ENCODE measurements around the gene NEDD4L.

NEDD4L gene

GRCh38 chr18:58034370-58034769 lies 9.7 kb upstream of the NEDD4L start:
- no peak for TF ChIP-seq CTCF (IDR thresholded peaks at IDR 0.05; ENCODE audit: extremely low read depth, insufficient read depth, missing control alignments)
- in situ Hi-C loops (cut with MboI; ENCODE audit: low pct_unique_long_range_greater_than_20kb, low sequenced_read_pairs, unreplicated experiment) = no loop called here
- DNase-seq (ENCODE audit: low spot score) = no peak

- no peak for TF ChIP-seq CTCF (IDR thresholded peaks at IDR 0.05; ENCODE audit: extremely low read depth, insufficient read depth, missing control alignments)
- no peak for DNase-seq (ENCODE audit: low spot score)
- in situ Hi-C loops (cut with MboI; ENCODE audit: low pct_unique_long_range_greater_than_20kb, low sequenced_read_pairs, unreplicated experiment) = no loop called here
Measured at GRCh38 chr18:58037163-58037562, 6.9 kb upstream of the NEDD4L start.

GRCh38 chr18:58038063-58038462 lies 6.0 kb upstream of the NEDD4L start:
- no peak for TF ChIP-seq CTCF (IDR thresholded peaks at IDR 0.05; ENCODE audit: extremely low read depth, insufficient read depth, missing control alignments)
- in situ Hi-C loops (cut with MboI; ENCODE audit: low pct_unique_long_range_greater_than_20kb, low sequenced_read_pairs, unreplicated experiment) = no loop called here
- DNase-seq (ENCODE audit: low spot score) = no peak

GRCh38 chr18:58041633-58042032 lies 2.4 kb upstream of the NEDD4L start:
- TF ChIP-seq CTCF (IDR thresholded peaks at IDR 0.05; ENCODE audit: extremely low read depth, insufficient read depth, missing control alignments) = no peak
- in situ Hi-C loops (cut with MboI; ENCODE audit: low pct_unique_long_range_greater_than_20kb, low sequenced_read_pairs, unreplicated experiment) = no loop called here
- DNase-seq (ENCODE audit: low spot score) = no peak

- in situ Hi-C loops (cut with MboI; ENCODE audit: low pct_unique_long_range_greater_than_20kb, low sequenced_read_pairs, unreplicated experiment) = no loop called here
- TF ChIP-seq CTCF (IDR thresholded peaks at IDR 0.05; ENCODE audit: extremely low read depth, insufficient read depth, missing control alignments) = no peak
- no peak for DNase-seq (ENCODE audit: low spot score)
Measured at GRCh38 chr18:58042826-58043490, 1.1 kb upstream of the NEDD4L start.

GRCh38 chr18:58044370-58045241 lies 580 bp downstream of the NEDD4L start:
- no peak for TF ChIP-seq CTCF (IDR thresholded peaks at IDR 0.05; ENCODE audit: extremely low read depth, insufficient read depth, missing control alignments)
- DNase-seq (ENCODE audit: low spot score) = peak; percentile 58
- in situ Hi-C loops (cut with MboI; ENCODE audit: low pct_unique_long_range_greater_than_20kb, low sequenced_read_pairs, unreplicated experiment) = no loop called here

Measured in GM13977 (cell line).